Immature natural killer cell (primary cell): ENCODE data around the gene EHBP1. TPM values are rescaled to one million over a fixed set of nuclear protein-coding genes. Genes with fewer than 3 reads are reported as not detected.

Experiments
- DNase-seq, 3 donors: peaks; one replicate each; pipeline ENCODE4 v3.0.0; 2022; ENCODE audit warnings: mixed read lengths in 1 of 3
- H3K27ac Mint-ChIP-seq, 6 donors: one replicate each; pipeline ENCODE4 v1.8.0; 2020; ENCODE audit warnings: mixed read lengths in 6 of 6, mild to moderate bottlenecking in 5 of 6, inconsistent platforms in 4 of 6, moderate library complexity in 3 of 6
- H3K27me3 Mint-ChIP-seq, 3 donors: one replicate each; pipeline ENCODE4 v1.8.0; 2020 to 2021; ENCODE audit warnings: low read depth in 3 of 3, mild to moderate bottlenecking in 3 of 3, mixed read lengths in 3 of 3, moderate library complexity in 3 of 3, inconsistent platforms in 1 of 3
- H3K36me3 Mint-ChIP-seq, 3 donors: one replicate each; pipeline ENCODE4 v1.8.0; 2020; ENCODE audit warnings: mixed read lengths in 3 of 3, inconsistent platforms in 2 of 3, mild to moderate bottlenecking in 2 of 3
- H3K4me1 Mint-ChIP-seq, 2 donors: one replicate each; pipeline ENCODE4 v1.8.0; 2020; ENCODE audit warnings: inconsistent platforms in 2 of 2, mild to moderate bottlenecking in 2 of 2, mixed read lengths in 2 of 2, moderate library complexity in 1 of 2
- H3K4me3 Mint-ChIP-seq, 5 donors: one replicate each; pipeline ENCODE4 v1.8.0; 2020; ENCODE audit warnings: mild to moderate bottlenecking in 5 of 5, mixed read lengths in 5 of 5, inconsistent platforms in 3 of 5, moderate library complexity in 3 of 5
- H3K9me3 Mint-ChIP-seq, 6 donors: one replicate each; pipeline ENCODE4 v1.8.0; 2020; ENCODE audit warnings: mild to moderate bottlenecking in 6 of 6, mixed read lengths in 6 of 6, inconsistent platforms in 4 of 6, moderate library complexity in 3 of 6
- polyA plus RNA-seq, 3 donors: library from polyadenylated mRNA; unstranded; fragments of 300-500 nt; fragmentation: Illumina TruSeq; gene quantifications; one replicate each; pipeline ENCODE4 v1.2.3, GENCODE V29; 2021

The EHBP1 gene
- polyA plus RNA-seq, 3 donors from 2014 or later: 6.9 to 23.5 (median 9.0) TPM

DNA sequence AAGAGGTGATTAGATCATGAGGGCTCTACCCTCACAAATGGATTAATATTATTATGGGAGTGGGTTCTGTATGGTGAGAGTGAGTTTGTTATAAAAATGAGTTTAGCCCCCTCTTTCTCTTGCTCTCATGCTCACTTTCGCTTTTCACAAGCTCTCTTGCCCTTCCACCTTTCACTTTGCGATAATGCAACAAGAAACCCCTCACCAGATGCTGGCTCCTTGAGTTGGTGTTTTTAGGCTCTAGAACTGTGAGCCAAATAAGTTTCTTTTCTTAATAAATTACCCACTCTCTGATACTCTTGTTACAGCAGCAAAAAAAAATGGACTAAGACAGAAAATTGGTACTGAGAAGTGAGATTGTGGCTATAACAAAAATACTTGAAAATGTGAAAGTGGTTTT is 106.5 kb downstream of the EHBP1 start:
- H3K27ac Mint-ChIP-seq: no peak overlapping the region
- no peak for DNase-seq
- peaks cover 20 to 32% of the 10 kb centered on the region in 2 donors for H3K4me1 Mint-ChIP-seq
- no peaks in the 10 kb centered on the region for H3K27me3 Mint-ChIP-seq
- peaks cover 4 to 9% (median 6%) of the 10 kb centered on the region in 3 donors for H3K36me3 Mint-ChIP-seq
- no peak overlapping the region for H3K4me3 Mint-ChIP-seq
- H3K9me3 Mint-ChIP-seq: peaks cover 0 to 3% (median 0%) of the 10 kb centered on the region in 6 donors

DNA sequence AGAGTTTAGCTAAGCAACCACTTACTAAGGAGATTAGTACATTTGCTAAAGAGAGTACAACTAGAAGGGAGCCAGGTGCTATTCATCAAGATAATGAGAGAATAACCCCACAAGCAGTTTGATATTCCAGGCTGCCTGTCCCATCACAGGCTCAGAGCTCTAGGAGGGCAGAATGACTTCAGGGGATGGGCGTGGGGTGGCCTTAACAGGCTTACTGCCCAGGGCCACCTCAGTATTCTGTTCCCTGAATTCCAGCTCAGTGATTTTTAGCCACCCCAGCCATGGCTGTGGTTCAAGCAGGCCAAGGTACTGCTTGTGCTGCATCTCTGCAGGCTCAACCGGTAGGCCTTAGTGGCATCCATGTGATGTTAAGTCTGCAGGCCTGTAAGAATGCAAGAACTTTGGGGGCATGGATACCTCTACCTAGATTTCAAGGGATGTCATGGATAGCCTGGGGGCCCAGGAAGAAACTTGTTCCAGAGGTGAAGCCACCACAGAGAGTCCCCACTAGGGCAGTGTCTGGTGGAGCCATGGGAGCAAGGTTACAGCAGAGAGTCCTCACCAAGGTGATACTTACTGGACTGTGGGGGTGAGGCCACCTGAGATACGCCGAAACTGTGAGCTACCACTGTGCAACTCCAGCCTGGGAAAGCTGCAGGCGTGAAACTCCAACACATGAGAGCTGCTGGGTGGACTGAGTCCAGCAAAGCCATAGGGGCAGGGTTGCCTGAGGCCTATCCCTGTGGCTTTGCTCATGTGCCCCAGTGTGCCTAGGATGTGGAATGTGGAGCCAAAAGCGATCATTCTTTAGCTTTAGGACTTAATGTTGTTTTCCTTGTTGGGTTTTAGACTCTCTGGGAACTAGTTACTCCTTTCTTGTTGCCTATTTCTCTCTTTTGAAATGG is 107.7 kb downstream of the EHBP1 start:
- no peaks in the 10 kb centered on the region for H3K27me3 Mint-ChIP-seq
- no peak overlapping the region for H3K4me3 Mint-ChIP-seq
- DNase-seq: no peak
- H3K4me1 Mint-ChIP-seq: peaks cover 18 to 31% of the 10 kb centered on the region in 2 donors
- H3K27ac Mint-ChIP-seq: no peak overlapping the region
- peaks cover 0 to 3% (median 0%) of the 10 kb centered on the region in 6 donors for H3K9me3 Mint-ChIP-seq
- peaks cover 0 to 7% (median 3%) of the 10 kb centered on the region in 3 donors for H3K36me3 Mint-ChIP-seq

DNA sequence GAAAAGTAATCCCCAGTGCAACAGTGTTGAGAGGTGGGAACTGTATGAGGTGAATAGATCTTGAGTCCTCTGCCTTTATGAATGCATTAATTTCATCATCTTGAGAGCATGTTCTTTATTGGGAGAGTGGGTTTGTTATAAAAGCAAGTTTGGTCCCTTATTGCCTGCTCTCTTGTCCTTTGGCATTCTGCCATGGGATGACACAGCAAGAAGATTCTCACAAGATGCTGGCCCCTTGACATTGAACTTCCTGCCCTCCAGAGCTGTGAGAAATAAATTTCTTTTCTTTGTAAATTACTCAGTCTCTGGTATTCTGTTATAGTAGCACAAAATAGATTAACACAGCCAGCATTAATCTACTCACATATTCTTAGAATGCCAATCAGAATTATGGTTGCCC is 108.6 kb downstream of the EHBP1 start:
- H3K4me1 Mint-ChIP-seq: peaks cover 14 to 25% of the 10 kb centered on the region in 2 donors
- no peaks in the 10 kb centered on the region for H3K27me3 Mint-ChIP-seq

DNA sequence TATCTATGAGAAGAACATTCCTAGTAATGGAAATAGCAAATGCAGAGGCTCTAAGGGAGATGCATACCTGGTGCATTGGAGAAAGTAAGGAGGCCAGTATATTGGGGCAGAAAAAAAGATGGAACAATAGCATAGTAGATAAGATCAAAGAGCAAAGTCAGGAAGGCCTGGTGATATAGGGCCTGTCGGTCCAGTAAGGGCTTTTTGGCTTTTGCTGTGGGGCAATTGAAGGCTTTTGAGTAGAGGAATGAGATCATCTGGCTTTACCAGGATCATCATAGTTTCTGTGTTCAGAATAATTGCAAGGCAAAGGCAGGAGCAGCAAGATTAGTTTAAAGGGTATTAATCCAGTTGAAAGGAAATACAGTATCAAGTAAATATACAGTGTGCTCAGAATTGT is 111.8 kb downstream of the EHBP1 start:
- Mint-ChIP-seq H3K4me1 (peaks cover 10 to 14% of the 10 kb centered on the region in 2 donors), H3K9me3 (no peaks in the 10 kb centered on the region), H3K27ac (no peak overlapping the region)

More for the DNA sequence above, 108.6 kb downstream of the EHBP1 start:
- Mint-ChIP-seq H3K9me3 (peaks cover 0 to 2% (median 0%) of the 10 kb centered on the region in 6 donors), H3K4me3 (no peak overlapping the region), H3K36me3 (peaks cover 0 to 4% (median 0%) of the 10 kb centered on the region in 3 donors), H3K27ac (no peak overlapping the region)
- DNase-seq: no peak

DNA sequence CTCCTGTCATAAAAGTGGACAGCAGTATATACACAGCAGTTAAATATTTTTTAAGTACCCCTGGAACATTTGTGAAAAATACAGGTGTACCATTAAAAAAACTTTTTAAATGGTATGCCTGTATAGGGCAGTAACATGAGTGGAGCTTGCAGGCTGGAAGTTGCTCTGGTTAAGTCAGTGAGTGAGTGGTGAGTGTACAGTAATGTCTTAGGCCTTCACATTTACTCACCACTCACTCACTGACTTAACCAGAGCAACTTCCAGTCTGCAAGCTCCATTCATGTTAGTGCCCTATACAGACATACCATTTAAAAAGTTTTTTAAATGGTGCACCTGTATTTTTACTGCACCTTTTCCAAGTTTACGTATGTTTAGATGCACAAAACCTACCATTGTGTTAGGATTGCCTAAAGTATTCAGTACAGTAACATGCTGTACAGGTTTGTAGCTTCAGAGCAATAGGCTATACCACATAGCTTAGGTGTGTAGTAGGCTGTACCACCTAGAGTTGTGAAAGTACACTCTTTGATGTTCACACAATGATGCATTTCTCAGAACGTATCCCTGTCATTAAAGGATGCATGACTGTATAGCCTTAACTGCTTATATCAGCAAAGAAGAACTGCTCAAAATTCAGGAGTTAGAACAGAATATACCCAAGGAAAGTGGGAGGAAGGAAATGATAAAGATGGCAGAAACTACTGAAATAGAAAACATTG is 112.6 kb downstream of the EHBP1 start:
- no peak for DNase-seq
- Mint-ChIP-seq H3K27ac (no peak overlapping the region), H3K4me1 (peaks cover 9 to 10% of the 10 kb centered on the region in 2 donors)

More for the DNA sequence above, 111.8 kb downstream of the EHBP1 start:
- DNase-seq: no peak
- Mint-ChIP-seq H3K36me3 (peaks cover 0 to 3% (median 0%) of the 10 kb centered on the region in 3 donors), H3K27me3 (no peaks in the 10 kb centered on the region), H3K4me3 (no peak overlapping the region)

DNA sequence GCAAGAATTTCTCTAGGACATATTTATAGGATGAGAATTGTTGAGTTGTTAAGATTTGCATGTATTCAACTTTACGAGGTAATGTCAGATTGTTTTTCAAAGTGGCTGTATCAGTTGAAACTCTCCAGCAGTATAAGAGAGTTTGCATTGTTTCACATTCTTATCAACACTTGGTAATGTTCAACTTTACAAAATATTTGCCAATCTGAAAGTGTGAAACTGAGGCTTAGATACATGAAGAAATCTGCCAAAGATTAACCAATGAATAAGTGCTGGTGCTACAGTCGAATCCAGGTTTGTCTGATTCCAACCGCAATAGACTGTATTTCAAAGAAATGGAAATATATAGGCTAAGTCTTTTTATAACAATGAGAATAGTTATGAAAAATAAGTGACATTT is 117.0 kb downstream of the EHBP1 start:
- Mint-ChIP-seq H3K27ac (no peak overlapping the region), H3K4me1 (no peaks in the 10 kb centered on the region), H3K36me3 (peaks cover 8 to 10% (median 9%) of the 10 kb centered on the region in 3 donors), H3K9me3 (no peaks in the 10 kb centered on the region), H3K27me3 (no peaks in the 10 kb centered on the region), H3K4me3 (no peak overlapping the region)
- DNase-seq: no peak

More for the DNA sequence above, 112.6 kb downstream of the EHBP1 start:
- no peak overlapping the region for H3K4me3 Mint-ChIP-seq
- H3K36me3 Mint-ChIP-seq: no peaks in the 10 kb centered on the region
- H3K27me3 Mint-ChIP-seq: no peaks in the 10 kb centered on the region
- H3K9me3 Mint-ChIP-seq: no peaks in the 10 kb centered on the region

DNA sequence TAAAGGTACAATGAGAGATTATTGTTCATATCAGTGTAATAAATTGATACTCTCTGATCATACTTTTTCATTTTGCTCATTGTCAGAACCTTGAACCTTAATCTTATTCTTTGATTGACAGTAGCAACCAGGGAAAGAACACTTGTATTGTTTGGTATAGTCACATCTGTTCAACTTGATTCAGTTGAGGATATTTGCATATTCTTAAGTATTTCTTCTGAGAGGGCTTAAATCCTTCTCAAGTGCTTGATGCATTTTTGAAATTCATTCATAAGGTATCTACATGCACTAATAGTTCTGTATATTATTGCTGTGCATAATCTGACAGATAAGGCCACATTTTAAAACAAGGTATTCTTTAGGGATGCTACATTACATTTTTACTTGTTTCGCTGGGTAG is 118.9 kb downstream of the EHBP1 start:
- no peaks in the 10 kb centered on the region for H3K9me3 Mint-ChIP-seq
- peaks cover 8 to 10% (median 9%) of the 10 kb centered on the region in 3 donors for H3K36me3 Mint-ChIP-seq
- no peaks in the 10 kb centered on the region for H3K27me3 Mint-ChIP-seq
- no peak for DNase-seq
- no peaks in the 10 kb centered on the region for H3K4me1 Mint-ChIP-seq
- no peak overlapping the region for H3K27ac Mint-ChIP-seq
- no peak overlapping the region for H3K4me3 Mint-ChIP-seq

DNA sequence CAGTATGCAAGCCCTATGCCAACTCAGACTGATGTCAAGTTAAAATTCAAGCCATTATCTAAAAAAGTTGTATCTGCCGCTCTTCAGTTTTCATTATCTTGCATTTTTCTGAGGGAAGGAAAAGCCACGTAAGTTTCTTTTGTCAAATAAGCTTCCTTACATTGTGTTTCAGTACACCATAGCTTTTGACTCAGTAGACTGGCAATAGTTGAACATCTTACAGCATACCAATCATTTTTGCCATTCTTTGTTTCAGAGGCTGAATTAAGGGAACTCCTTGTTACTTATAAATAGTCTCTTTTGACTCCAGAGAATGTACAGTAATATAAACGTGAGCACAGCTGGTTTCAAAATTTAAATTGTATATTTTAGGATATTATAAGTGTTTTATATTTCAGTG is 120.6 kb downstream of the EHBP1 start:
- Mint-ChIP-seq H3K36me3 (peaks cover 15 to 17% (median 16%) of the 10 kb centered on the region in 3 donors), H3K9me3 (no peaks in the 10 kb centered on the region), H3K4me3 (no peak overlapping the region), H3K4me1 (no peaks in the 10 kb centered on the region), H3K27ac (no peak overlapping the region), H3K27me3 (no peaks in the 10 kb centered on the region)
- DNase-seq: no peak

DNA sequence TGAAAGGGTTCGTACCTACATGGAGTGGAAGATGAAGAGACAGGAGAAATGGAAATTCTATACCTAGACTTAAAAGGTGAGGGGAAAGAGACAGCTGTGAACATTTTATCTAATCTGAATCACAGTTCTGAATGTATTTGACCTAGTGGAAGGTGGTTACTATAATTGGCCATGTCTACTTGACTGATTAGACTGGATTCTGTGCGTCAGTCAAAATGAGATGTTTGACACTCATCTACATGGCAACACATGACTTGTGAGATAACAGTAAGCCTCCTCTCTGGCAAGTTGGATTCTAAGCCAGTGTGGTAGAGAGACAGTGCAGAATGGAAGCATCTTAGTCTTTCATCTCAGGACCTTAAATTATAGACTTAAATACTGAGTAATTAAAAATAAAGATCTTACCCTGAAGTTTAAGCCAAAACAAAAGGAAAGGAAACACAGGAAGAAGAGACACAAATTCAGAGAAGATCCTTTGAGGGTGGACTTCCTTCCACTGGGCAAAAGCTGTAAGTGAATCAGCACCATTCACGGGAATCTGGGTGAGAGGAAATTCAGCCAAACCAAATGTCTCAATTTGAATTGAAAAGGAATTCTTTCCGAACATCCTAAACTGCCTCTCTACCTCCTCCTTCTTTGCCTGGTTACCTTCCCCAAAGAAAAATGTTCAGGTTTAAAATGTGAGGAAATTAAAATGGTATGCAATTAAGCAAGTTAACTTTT is 121.6 kb downstream of the EHBP1 start:
- no peak for DNase-seq
- Mint-ChIP-seq H3K9me3 (no peaks in the 10 kb centered on the region), H3K4me3 (no peak overlapping the region), H3K36me3 (peaks cover 18 to 24% (median 20%) of the 10 kb centered on the region in 3 donors), H3K27ac (no peak overlapping the region), H3K4me1 (no peaks in the 10 kb centered on the region), H3K27me3 (no peaks in the 10 kb centered on the region)

DNA sequence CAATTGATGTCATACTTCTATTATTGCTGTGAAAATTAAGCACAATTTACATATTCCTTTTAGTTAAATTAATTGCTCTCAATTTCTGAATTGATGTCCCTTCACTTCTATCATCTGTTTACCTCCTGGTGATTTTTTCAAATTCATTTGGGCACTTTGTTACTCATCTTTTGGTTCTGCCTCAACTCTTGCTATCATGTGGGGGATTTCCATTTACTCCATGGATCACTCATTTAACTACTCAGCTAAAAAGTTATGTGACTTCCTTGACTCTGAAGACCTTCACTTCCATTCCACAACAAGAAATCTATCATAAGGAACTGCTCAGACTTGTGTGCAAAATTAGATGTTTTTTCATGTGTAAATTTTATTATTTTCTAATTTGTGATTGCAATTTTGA is 126.2 kb downstream of the EHBP1 start:
- H3K27ac Mint-ChIP-seq: no peak overlapping the region
- DNase-seq: no peak
- H3K36me3 Mint-ChIP-seq: peaks cover 32 to 45% (median 42%) of the 10 kb centered on the region in 3 donors
- no peaks in the 10 kb centered on the region for H3K27me3 Mint-ChIP-seq
- H3K4me1 Mint-ChIP-seq: no peaks in the 10 kb centered on the region
- H3K4me3 Mint-ChIP-seq: no peak overlapping the region
- no peaks in the 10 kb centered on the region for H3K9me3 Mint-ChIP-seq

DNA sequence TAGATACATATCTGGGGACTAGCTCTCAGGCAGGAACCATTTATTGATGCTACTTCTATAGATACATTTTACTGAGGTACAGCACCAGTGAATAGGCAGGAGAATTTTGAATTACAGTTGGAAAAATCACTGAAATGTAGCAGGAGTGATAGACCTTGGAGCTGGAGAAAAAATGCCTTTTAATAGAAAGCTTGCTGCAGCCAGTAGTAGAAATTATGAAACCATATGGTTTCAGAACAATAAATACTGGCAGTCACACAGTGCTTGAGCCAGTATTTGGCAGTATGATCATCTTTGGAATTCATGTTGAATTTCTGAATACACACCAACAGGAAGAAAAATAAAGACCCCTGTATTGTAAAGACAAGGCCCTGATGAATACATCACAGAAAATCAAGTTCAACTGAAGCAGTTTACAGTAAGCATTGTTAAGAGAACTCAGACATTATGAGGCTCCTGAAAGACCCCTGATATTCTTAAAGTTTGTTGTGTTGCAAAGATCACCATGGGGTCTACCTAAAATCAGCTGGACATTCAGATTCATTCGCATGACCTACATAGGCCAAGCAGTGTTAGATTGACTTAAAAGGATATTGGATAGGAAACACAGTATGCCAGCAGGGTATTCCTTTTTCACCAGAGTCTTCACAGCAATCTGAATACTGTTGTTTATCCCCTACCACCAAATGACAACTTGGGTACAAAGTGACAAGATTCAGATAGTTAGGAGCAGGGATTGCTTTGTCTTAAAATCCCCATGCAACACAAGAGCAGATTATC is 139.0 kb downstream of the EHBP1 start:
- H3K4me1 Mint-ChIP-seq: no peaks in the 10 kb centered on the region
- peaks cover 1 to 5% (median 3%) of the 10 kb centered on the region in 6 donors for H3K9me3 Mint-ChIP-seq
- DNase-seq: no peak
- peaks cover 6 to 14% (median 9%) of the 10 kb centered on the region in 3 donors for H3K36me3 Mint-ChIP-seq
- no peaks in the 10 kb centered on the region for H3K27me3 Mint-ChIP-seq
- H3K4me3 Mint-ChIP-seq: no peak overlapping the region
- no peak overlapping the region for H3K27ac Mint-ChIP-seq

DNA sequence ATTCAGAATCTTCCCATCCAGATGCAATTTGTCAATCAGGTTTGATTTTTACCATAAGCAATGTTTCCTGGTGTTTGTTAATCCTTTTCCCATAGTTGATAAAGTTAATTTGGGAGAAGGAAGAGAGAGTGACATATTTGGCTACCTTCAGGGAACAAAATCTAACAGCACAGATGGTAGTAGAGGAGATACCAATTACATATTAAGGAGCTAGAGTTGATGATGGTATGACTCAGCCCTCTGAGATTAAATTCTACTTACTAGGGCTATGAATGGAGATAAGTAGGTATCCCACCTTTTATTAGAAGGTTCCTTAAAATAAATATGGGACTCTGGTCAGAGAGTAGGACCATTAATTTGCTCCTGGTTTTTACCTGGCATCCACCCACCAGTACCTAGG is 139.7 kb downstream of the EHBP1 start:
- DNase-seq: no peak
- Mint-ChIP-seq H3K4me3 (no peak overlapping the region), H3K27ac (no peak overlapping the region), H3K36me3 (peaks cover 9 to 21% (median 13%) of the 10 kb centered on the region in 3 donors), H3K4me1 (no peaks in the 10 kb centered on the region), H3K9me3 (peaks cover 0 to 5% (median 3%) of the 10 kb centered on the region in 6 donors), H3K27me3 (no peaks in the 10 kb centered on the region)

DNA sequence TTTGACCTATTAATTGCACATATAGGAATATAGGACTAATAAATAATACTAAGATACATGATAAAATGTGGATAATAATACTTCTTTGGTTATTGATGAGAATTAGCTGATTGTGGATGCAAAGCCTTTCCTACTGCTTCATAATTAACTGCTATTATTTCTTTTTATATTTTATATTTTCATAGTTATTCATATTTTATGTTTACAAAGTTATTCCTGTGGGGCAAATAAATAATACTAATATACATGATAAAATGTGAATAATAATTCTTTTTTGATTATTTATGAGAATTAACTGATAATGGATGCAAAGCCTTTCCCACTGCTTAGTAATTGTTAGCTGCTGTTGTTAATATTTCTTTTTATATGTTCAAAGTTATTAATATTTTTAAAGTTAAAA is 146.7 kb downstream of the EHBP1 start:
- Mint-ChIP-seq H3K27ac (no peak overlapping the region), H3K36me3 (peaks cover 7 to 20% (median 13%) of the 10 kb centered on the region in 3 donors), H3K4me1 (no peaks in the 10 kb centered on the region), H3K9me3 (peaks cover 0 to 2% (median 0%) of the 10 kb centered on the region in 6 donors), H3K27me3 (no peaks in the 10 kb centered on the region), H3K4me3 (no peak overlapping the region)
- no peak for DNase-seq
